Activated B cell treated with CpG ODN at 0.5 μM for 24 hours (primary cell): Measurements from ENCODE around the gene POLR1D. TPM values are rescaled to one million over a fixed set of nuclear protein-coding genes. Genes with fewer than 3 reads are reported as not detected.

Experiments used
- ATAC-seq: fragments of 200-7000 bp; cut with Tn5 transposase; one replicate; pipeline ENCODE4 v1.10.0; 2021; ENCODE audit warnings: low read depth, mild to moderate bottlenecking, moderate library complexity
- CTCF ChIA-PET: fragments of 350-600 bp; sonication (Branson Sonifier 250); formaldehyde crosslinking; loops from one replicate; lab custom pipeline; 2021; ENCODE audit warnings: antibody characterized with exemption; lab: Charles Lee
- POLR2A ChIA-PET: fragments of 350-600 bp; sonication (Branson Sonifier 250); formaldehyde crosslinking; loops from one replicate; lab custom pipeline; 2021; ENCODE audit warnings: antibody characterized with exemption; lab: Charles Lee
- DNase-seq: peaks from one replicate; pipeline ENCODE4 v3.0.0; 2022
- H3K27ac Mint-ChIP-seq: one replicate; pipeline ENCODE4 v1.8.0; 2020; ENCODE audit warnings: mixed read lengths
- H3K27me3 Mint-ChIP-seq: one replicate; pipeline ENCODE4 v1.8.0; 2021; ENCODE audit warnings: mixed read lengths
- H3K36me3 Mint-ChIP-seq: one replicate; pipeline ENCODE4 v1.8.0; 2021; ENCODE audit warnings: low read depth, mixed read lengths
- H3K4me1 Mint-ChIP-seq: one replicate; pipeline ENCODE4 v1.8.0; 2021; ENCODE audit warnings: mixed read lengths
- H3K4me3 Mint-ChIP-seq: one replicate; pipeline ENCODE4 v1.8.0; 2020; ENCODE audit warnings: mild to moderate bottlenecking, mixed read lengths
- H3K9me3 Mint-ChIP-seq: one replicate; pipeline ENCODE4 v1.8.0; 2020; ENCODE audit warnings: mixed read lengths
- intact Hi-C: fragments of 100-400 bp; cut with micrococcal nuclease; formaldehyde crosslinking; loops from one replicate; pipeline ENCODE4 v1.15.1; 2024
- total RNA-seq: library from RNA; stranded (reverse); gene quantifications from 2 replicates; pipeline ENCODE4 v1.2.3, GENCODE V29; 2022
- TF ChIP-seq, protein P1 (sequence below): fragments of 200-600 bp; IDR thresholded peaks from one replicate; pipeline ENCODE4 v1.8.0; 2022; ENCODE audit warnings: antibody characterized with exemption, mild to moderate bottlenecking

POLR1D gene
- total RNA-seq, 1 donor from 2014 or later = 121 TPM

- POLR2A ChIA-PET = no interaction called here
- DNase-seq = no peak
- TF ChIP-seq, protein P1, sequence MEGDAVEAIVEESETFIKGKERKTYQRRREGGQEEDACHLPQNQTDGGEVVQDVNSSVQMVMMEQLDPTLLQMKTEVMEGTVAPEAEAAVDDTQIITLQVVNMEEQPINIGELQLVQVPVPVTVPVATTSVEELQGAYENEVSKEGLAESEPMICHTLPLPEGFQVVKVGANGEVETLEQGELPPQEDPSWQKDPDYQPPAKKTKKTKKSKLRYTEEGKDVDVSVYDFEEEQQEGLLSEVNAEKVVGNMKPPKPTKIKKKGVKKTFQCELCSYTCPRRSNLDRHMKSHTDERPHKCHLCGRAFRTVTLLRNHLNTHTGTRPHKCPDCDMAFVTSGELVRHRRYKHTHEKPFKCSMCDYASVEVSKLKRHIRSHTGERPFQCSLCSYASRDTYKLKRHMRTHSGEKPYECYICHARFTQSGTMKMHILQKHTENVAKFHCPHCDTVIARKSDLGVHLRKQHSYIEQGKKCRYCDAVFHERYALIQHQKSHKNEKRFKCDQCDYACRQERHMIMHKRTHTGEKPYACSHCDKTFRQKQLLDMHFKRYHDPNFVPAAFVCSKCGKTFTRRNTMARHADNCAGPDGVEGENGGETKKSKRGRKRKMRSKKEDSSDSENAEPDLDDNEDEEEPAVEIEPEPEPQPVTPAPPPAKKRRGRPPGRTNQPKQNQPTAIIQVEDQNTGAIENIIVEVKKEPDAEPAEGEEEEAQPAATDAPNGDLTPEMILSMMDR = no peak
- intact Hi-C loops = no loop called here
- no peak for ATAC-seq
- CTCF ChIA-PET = no interaction called here
- H3K4me3 Mint-ChIP-seq = no peak overlapping the region
- H3K4me1 Mint-ChIP-seq = peaks cover 24% of the 10 kb centered on the region
- no peaks in the 10 kb centered on the region for H3K9me3 Mint-ChIP-seq
- no peaks in the 10 kb centered on the region for H3K27me3 Mint-ChIP-seq
- H3K36me3 Mint-ChIP-seq = peaks cover 61% of the 10 kb centered on the region
- no peak overlapping the region for H3K27ac Mint-ChIP-seq
Measured at GRCh38 chr13:27631665-27632064, 10.0 kb downstream of the POLR1D start.

DNA sequence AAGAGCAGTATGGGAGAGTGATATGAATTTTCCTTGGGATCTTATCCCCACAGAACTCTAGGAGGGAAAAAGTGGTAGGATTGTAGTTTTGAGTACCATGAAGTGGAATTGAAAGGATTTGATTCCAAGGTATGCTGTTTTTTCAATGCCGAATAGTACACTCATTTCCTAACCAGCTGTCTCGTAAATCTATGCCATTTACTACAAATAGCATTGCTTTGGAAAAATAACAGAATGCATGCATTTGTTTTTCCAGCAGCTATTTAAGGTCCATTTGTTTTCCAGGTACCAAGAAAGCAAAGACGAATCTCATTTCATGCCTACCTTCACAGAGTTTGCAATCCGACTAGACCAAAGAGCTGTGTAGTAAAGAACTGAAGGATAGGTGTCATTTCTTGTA, 10.5 kb downstream of the POLR1D start:
- Mint-ChIP-seq H3K4me3 (no peak overlapping the region), H3K27me3 (no peaks in the 10 kb centered on the region), H3K9me3 (no peaks in the 10 kb centered on the region), H3K36me3 (peaks cover 59% of the 10 kb centered on the region), H3K27ac (no peak overlapping the region), H3K4me1 (peaks cover 24% of the 10 kb centered on the region)
- ChIA-PET CTCF (no interaction called here), POLR2A (no interaction called here)
- TF ChIP-seq, protein P1 = no peak
- no peak for DNase-seq
- ATAC-seq = no peak
- intact Hi-C loops = no loop called here

DNA sequence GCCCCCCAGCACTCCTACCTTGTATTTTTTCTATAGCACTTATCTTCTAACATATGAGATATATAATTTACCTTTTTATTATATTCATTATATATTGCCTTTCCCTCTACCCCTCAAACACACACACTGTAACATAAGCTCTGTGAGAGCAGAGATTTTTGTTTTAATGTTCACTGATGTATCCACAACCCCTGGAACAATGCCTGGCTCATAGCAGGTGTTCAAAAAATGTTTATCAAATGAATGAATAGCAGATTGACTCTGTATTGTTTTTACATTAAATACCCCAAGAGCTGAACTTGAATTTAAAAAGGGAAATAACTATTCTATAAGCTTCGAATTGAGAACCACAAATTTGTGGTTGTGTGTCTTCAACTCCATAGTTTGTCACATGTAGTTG, 11.0 kb downstream of the POLR1D start:
- intact Hi-C loops = no loop called here
- Mint-ChIP-seq H3K4me1 (peaks cover 23% of the 10 kb centered on the region), H3K4me3 (no peak overlapping the region), H3K36me3 (peaks cover 57% of the 10 kb centered on the region), H3K9me3 (no peaks in the 10 kb centered on the region), H3K27me3 (no peaks in the 10 kb centered on the region), H3K27ac (no peak overlapping the region)
- ChIA-PET CTCF (no interaction called here), POLR2A (no interaction called here)
- TF ChIP-seq, protein P1 = no peak
- no peak for ATAC-seq
- DNase-seq = no peak

- intact Hi-C loops = no loop called here
- no peaks in the 10 kb centered on the region for H3K9me3 Mint-ChIP-seq
- ATAC-seq (no peak), DNase-seq (no peak)
- peaks cover 31% of the 10 kb centered on the region for H3K4me1 Mint-ChIP-seq
- no peak overlapping the region for H3K4me3 Mint-ChIP-seq
- H3K36me3 Mint-ChIP-seq = peaks cover 47% of the 10 kb centered on the region
- H3K27ac Mint-ChIP-seq = no peak overlapping the region
- TF ChIP-seq, protein P1 = no peak
- no peaks in the 10 kb centered on the region for H3K27me3 Mint-ChIP-seq
- POLR2A ChIA-PET = no interaction called here
- CTCF ChIA-PET = no interaction called here
Measured at GRCh38 chr13:27634231-27634630, 12.5 kb downstream of the POLR1D start.

GRCh38 chr13:27634791-27635190, 13.1 kb downstream of the POLR1D start:
- Mint-ChIP-seq H3K4me1 (peaks cover 31% of the 10 kb centered on the region), H3K4me3 (no peak overlapping the region), H3K9me3 (no peaks in the 10 kb centered on the region), H3K27me3 (no peaks in the 10 kb centered on the region), H3K27ac (no peak overlapping the region), H3K36me3 (peaks cover 47% of the 10 kb centered on the region)
- ChIA-PET POLR2A (no interaction called here), CTCF (no interaction called here)
- TF ChIP-seq, protein P1 = no peak
- no peak for DNase-seq
- ATAC-seq = no peak
- intact Hi-C loops = no loop called here
